T-cell (primary cell): ENCODE data around the gene GPR132. TPM values are rescaled to one million over a fixed set of nuclear protein-coding genes. Genes with fewer than 3 reads are reported as not detected.
"Not testable (repeated sequence)": the region's sequence is repeated elsewhere in the genome, so short reads cannot be mapped to it uniquely, and the experiment has no call there.

Experiments used
- ATAC-seq, 4 experiments: fragments of 200-7000 bp in 3 of 4; fragments of 150-1000 bp in 1 of 4; cut with Tn5 transposase; replicated peaks in 1 of 4; 1 replicate in 3 of 4; 2 replicates in 1 of 4; pipeline ENCODE4 v1.10.0; 2021; ENCODE audit warnings: moderate library complexity in 3 of 4, mild to moderate bottlenecking in 2 of 4, moderate number of reproducible peaks in 1 of 4
- CTCF ChIA-PET, 2 donors: fragments of 300-600 bp; sonication (Branson Sonifier 250); formaldehyde crosslinking; loops; one replicate each; lab custom pipeline; 2022; ENCODE audit warnings: antibody characterized with exemption in 2 of 2; lab: Charles Lee
- POLR2A ChIA-PET, 2 donors: fragments of 300-600 bp; sonication (Branson Sonifier 250); formaldehyde crosslinking; loops; one replicate each; lab custom pipeline; 2022; ENCODE audit warnings: antibody characterized with exemption in 2 of 2; lab: Charles Lee
- DNase-seq, 35 experiments: peaks; one replicate each; pipeline versions ENCODE4 v3.0.0 to v3.0.0-alpha.2; 2013 to 2023
- H3K27ac ChIP-seq: one replicate; pipeline ENCODE4 v1.5.1; 2013; ENCODE audit warnings: low read length
- H3K27me3 ChIP-seq, 2 experiments: replicated peaks in 1 of 2; 1 replicate in 1 of 2; 2 replicates in 1 of 2; pipeline versions ENCODE4 v1.6.1 to v1.7.0; 2013; ENCODE audit warnings: low read length in 1 of 2, mixed read lengths in 1 of 2; ENCODE audit not compliant: control insufficient read depth in 2 of 2, insufficient read depth in 2 of 2; ENCODE audit errors: extremely low read depth in 1 of 2
- H3K36me3 ChIP-seq, 2 donors: 1 replicate in 1 of 2; 2 replicates in 1 of 2; pipeline versions ENCODE4 v1.6.1 to v1.7.0; 2013; ENCODE audit warnings: low read length in 1 of 2; ENCODE audit not compliant: control insufficient read depth in 2 of 2, insufficient read depth in 1 of 2; ENCODE audit errors: extremely low read depth in 1 of 2
- H3K4me1 ChIP-seq, 2 experiments: 1 replicate in 1 of 2; 2 replicates in 1 of 2; pipeline versions ENCODE4 v1.6.1 to v1.7.0; 2013; ENCODE audit warnings: low read length in 2 of 2, mixed read lengths in 1 of 2; ENCODE audit not compliant: insufficient read depth in 2 of 2, control insufficient read depth in 1 of 2; ENCODE audit errors: extremely low read depth in 1 of 2
- H3K4me3 ChIP-seq, 2 donors: 1 replicate in 1 of 2; 2 replicates in 1 of 2; pipeline versions ENCODE4 v1.5.1 to v1.7.0; 2013; ENCODE audit warnings: mild to moderate bottlenecking in 2 of 2, low read length in 1 of 2, moderate library complexity in 1 of 2; ENCODE audit not compliant: control insufficient read depth in 1 of 2; ENCODE audit errors: extremely low read depth in 1 of 2
- H3K9me3 ChIP-seq: 2 replicates; pipeline ENCODE4 v1.7.0; 2013
- H3K27ac Mint-ChIP-seq, 2 donors: one replicate each; pipeline ENCODE4 v1.8.0; 2020 to 2021; ENCODE audit warnings: mild to moderate bottlenecking in 2 of 2, mixed read lengths in 2 of 2
- H3K27me3 Mint-ChIP-seq, 2 donors: one replicate each; pipeline ENCODE4 v1.8.0; 2021 to 2022; ENCODE audit warnings: mixed read lengths in 2 of 2
- H3K36me3 Mint-ChIP-seq: one replicate; pipeline ENCODE4 v1.8.0; 2021; ENCODE audit warnings: mixed read lengths
- H3K4me1 Mint-ChIP-seq, 3 donors: one replicate each; pipeline ENCODE4 v1.8.0; 2020 to 2022; ENCODE audit warnings: mixed read lengths in 3 of 3, mild to moderate bottlenecking in 1 of 3
- H3K4me3 Mint-ChIP-seq, 3 donors: one replicate each; pipeline ENCODE4 v1.8.0; 2020 to 2022; ENCODE audit warnings: mild to moderate bottlenecking in 3 of 3, mixed read lengths in 3 of 3, moderate library complexity in 3 of 3
- H3K9me3 Mint-ChIP-seq, 3 donors: one replicate each; pipeline ENCODE4 v1.8.0; 2020 to 2022; ENCODE audit warnings: mixed read lengths in 3 of 3
- WGBS: methylation state at CpG from one replicate; pipeline ENCODE4 v1.1.5; 2013; ENCODE audit warnings: missing lambda C conversion rate; ENCODE audit not compliant: insufficient coverage; 5-methylcytosine and 5-hydroxymethylcytosine counted together
- total RNA-seq, 35 experiments: library from RNA in 6 of 35; stranded (reverse) in 6 of 35; fragments of 120-200 nt in 1 of 35; gene quantifications; one replicate each; pipeline versions ENCODE4 v1.2.1 to v1.2.4 and lab custom pipeline; 2013 to 2026

Gene GPR132
- total RNA-seq, 5 donors from 2014 or later (not counting 1 experiment from before 2014, with no cell fraction given), result 47.0 to 58.0 (median 49.7) TPM

DNA sequence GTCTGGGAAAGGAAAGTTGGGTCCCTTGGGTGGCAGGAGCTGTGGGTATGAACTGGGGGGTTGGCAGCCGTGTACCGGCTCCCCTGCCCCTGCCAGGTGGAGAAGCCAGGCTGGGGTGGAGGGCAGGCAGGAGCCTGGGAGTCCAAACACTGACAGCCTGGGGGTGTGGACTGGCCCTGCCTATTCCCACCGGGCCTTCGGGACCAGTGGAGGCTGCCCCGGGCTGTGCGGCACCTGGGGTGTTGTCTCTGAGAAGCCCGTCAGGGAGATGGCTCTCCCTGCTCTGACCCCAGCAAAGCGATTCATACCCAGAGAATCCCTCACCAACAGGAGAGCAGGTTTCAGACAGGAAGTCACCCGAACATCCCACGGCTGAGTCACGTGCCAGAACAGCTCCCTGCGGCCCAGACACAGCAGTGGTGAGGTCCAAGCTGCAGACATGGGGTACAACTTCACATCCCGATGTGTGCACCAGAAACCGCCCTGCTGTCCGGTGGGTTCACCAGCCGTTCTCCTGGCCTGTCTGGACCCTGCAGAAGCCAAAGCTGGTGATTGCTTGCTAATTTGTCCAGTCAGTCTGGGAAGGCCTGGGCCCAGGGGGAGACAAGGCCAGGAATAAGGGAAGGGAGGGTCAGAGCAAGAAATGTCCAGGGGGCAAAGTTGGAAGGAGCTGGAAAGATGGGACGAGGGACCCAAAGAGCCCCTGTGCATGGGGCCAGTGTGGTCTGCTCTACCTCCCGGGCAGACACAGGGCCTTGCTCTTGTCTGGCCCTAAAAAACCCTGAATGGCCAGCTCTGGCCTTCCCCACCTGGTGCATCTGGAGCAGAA, 2.1 kb upstream of the GPR132 start:
- H3K36me3 Mint-ChIP-seq, result no peaks in the 10 kb centered on the region
- no peaks in the 10 kb centered on the region for H3K27me3 Mint-ChIP-seq
- POLR2A ChIA-PET, result no interaction called here

DNA sequence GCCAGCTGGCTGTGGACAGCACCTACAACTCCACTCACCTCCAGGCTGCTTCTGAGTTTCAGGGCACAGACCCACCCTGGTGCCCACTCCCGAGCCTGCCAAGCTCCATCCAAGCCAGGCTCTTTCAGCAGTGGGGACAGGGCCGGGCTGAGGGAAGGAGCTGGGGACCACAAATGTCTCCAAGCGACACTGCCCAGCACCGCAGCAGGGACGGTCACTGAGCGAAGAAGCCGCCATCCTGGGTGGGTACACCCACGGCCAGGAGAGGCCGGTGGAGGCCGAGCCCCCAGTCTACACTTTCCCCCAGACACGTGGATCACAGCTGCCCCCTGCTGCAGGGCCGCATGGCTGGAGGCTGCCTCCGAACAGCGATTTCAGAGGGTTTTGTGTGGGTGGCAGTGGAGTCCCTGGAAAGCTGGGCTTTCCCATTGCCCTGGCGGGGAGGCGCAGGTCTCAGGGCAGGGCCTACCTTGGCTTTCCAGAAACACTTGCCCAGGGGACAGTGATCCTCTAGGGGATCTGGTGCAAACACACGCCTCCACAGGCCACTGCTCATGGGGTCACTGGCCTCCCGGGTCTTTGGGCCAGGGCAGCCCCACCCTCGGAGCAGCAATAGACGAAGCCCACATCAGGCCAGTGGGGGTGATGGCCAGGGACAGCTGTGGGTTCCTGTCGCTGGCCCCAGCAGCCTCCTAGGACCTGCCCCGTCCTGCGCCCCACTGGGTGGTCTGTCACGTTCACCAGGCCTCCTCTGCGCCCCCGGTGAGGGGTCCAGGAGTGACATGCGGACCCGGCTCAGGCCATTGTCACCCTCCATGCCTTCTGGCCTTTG, 1.2 kb upstream of the GPR132 start:
- CTCF ChIA-PET, result interaction anchor here (0.6 to 1.4 kb wide), 3 partner anchors 19 to 112 kb away, joined by 4 to 6 read pairs (median 5); no protein-coding TSS in a partner anchor
- DNase-seq, result peak in 1 of 35 experiments; percentile 41
- Mint-ChIP-seq H3K36me3 (peaks cover 5% of the 10 kb centered on the region), H3K27ac (peak overlapping the region; percentile 97 to 98), H3K4me1 (peaks cover 74 to 82% (median 82%) of the 10 kb centered on the region in 3 donors), H3K4me3 (peak overlapping the region; percentile 80 to 85 (median 82)), H3K27me3 (no peaks in the 10 kb centered on the region), H3K9me3 (no peaks in the 10 kb centered on the region)
- ATAC-seq, result no peak
- POLR2A ChIA-PET, result interaction anchor here (0.6 to 1.3 kb wide), 5 partner anchors 9 to 223 kb away, joined by 3 to 5 read pairs (median 3); partner anchors contain the start of gene CDCA4 (in 1 of the 2)
- Histone ChIP-seq H3K9me3 (no peaks in the 10 kb centered on the region), H3K27ac (peak overlapping the region; percentile 96), H3K4me3 (peak overlapping the region; percentile 87 to 90), H3K36me3 (no peaks in the 10 kb centered on the region), H3K27me3 (peaks cover 0 to 2% of the 10 kb centered on the region in 2 experiments), H3K4me1 (peaks cover 41 to 98% of the 10 kb centered on the region in 2 experiments)
- WGBS, result 78% methylated on average over 16 of the region's 28 CpGs

More for the DNA sequence above, 2.1 kb upstream of the GPR132 start:
- H3K4me1 ChIP-seq, result peaks cover 34 to 89% of the 10 kb centered on the region in 2 experiments
- H3K27me3 ChIP-seq, result peaks cover 0 to 4% of the 10 kb centered on the region in 2 experiments
- ATAC-seq (peak in 3 of 4 experiments; percentile 21 to 28 (median 24)), DNase-seq (peak in 10 of 35 experiments; percentile 33 to 76 (median 50))
- CTCF ChIA-PET, result interaction anchor here in 1 of 2 donors (0.6 kb wide), 1 partner anchor 111 kb away, joined by 4 read pairs; no protein-coding TSS in a partner anchor
- no peak overlapping the region for H3K4me3 ChIP-seq
- 29% methylated on average over 18 of the region's 18 CpGs for WGBS
- Mint-ChIP-seq H3K9me3 (no peaks in the 10 kb centered on the region), H3K4me3 (peak overlapping the region; percentile 47 to 82 (median 62)), H3K27ac (peak overlapping the region; percentile 97 to 98), H3K4me1 (peaks cover 68 to 81% (median 78%) of the 10 kb centered on the region in 3 donors)
- peak overlapping the region; percentile 96 for H3K27ac ChIP-seq
- H3K9me3 ChIP-seq, result no peaks in the 10 kb centered on the region
- no peaks in the 10 kb centered on the region for H3K36me3 ChIP-seq

- ATAC-seq, result no peak
- Mint-ChIP-seq H3K27ac (peak overlapping the region; percentile 97 to 98), H3K4me1 (peaks cover 76 to 80% (median 80%) of the 10 kb centered on the region in 3 donors), H3K4me3 (peak overlapping the region; percentile 80 to 85 (median 82)), H3K36me3 (peaks cover 5% of the 10 kb centered on the region), H3K27me3 (no peaks in the 10 kb centered on the region), H3K9me3 (no peaks in the 10 kb centered on the region)
- 22% methylated on average over 12 of the region's 12 CpGs for WGBS
- H3K36me3 ChIP-seq, result no peaks in the 10 kb centered on the region
- POLR2A ChIA-PET, result interaction anchor here (0.7 to 1.3 kb wide), 11 partner anchors 9 to 422 kb away, joined by 3 to 5 read pairs (median 4); partner anchors contain the start of genes BRF1 (in 1 of the 2), BTBD6 (in 1 of the 2), CDCA4 (in 1 of the 2) and CRIP1 (in 1 of the 2)
- no peaks in the 10 kb centered on the region for H3K9me3 ChIP-seq
- peak in 5 of 35 experiments; percentile 25 to 57 (median 34) for DNase-seq
- CTCF ChIA-PET, result interaction anchor here in 1 of 2 donors (0.6 to 1.4 kb wide), 9 partner anchors 8 to 417 kb away, joined by 3 to 11 read pairs (median 4); partner anchors contain the start of genes BRF1, CDCA4 and CLBA1
- H3K27ac ChIP-seq, result peak overlapping the region; percentile 96
- H3K4me1 ChIP-seq, result peaks cover 48 to 99% of the 10 kb centered on the region in 2 experiments
- no peaks in the 10 kb centered on the region for H3K27me3 ChIP-seq
- peak overlapping the region; percentile 87 to 90 for H3K4me3 ChIP-seq
These were observed 498 bp downstream of the GPR132 start for GRCh38 chr14:105064721-105065143.

DNA sequence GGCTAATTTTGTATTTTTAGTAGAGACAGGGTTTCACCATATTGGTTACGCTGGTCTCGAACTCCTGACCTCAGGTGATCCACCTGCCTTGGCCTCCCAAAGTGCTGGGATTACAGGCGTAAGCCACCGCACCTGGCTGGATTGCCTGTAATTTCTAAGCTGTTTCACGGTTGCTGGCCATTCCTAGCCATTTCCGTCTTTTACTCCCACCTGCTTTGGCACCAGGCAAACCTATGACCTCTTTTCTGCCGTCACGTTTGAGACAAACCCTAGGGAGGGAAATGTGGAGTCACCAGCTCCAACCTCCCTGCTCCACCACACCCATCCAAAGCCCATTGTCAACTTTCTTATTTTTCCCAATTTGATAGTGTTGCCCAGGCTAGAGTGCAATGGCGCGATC, 1.2 kb downstream of the GPR132 start:
- Histone ChIP-seq H3K9me3 (no peaks in the 10 kb centered on the region), H3K27ac (peak overlapping the region; percentile 96), H3K36me3 (no peaks in the 10 kb centered on the region), H3K4me1 (peaks cover 54 to 99% of the 10 kb centered on the region in 2 experiments), H3K27me3 (no peaks in the 10 kb centered on the region), H3K4me3 (peak overlapping the region; percentile 87 to 90)
- peak overlapping the region; percentile 80 to 85 (median 82) for H3K4me3 Mint-ChIP-seq
- WGBS, result 67% methylated on average over 4 of the region's 10 CpGs
- CTCF ChIA-PET, result interaction anchor here in 1 of 2 donors (1.0 kb wide), 1 partner anchor 237 kb away, joined by 3 read pairs; the partner anchor contains the start of gene BRF1
- H3K9me3 Mint-ChIP-seq, result no peaks in the 10 kb centered on the region
- H3K4me1 Mint-ChIP-seq, result peaks cover 77 to 83% (median 82%) of the 10 kb centered on the region in 3 donors
- POLR2A ChIA-PET, result interaction anchor here in 1 of 2 donors (0.7 kb wide), 1 partner anchor 9 kb away, joined by 3 read pairs; no protein-coding TSS in a partner anchor
- H3K27me3 Mint-ChIP-seq, result no peaks in the 10 kb centered on the region
- ATAC-seq (no peak), DNase-seq (no peak)
- peaks cover 5% of the 10 kb centered on the region for H3K36me3 Mint-ChIP-seq
- peak overlapping the region; percentile 97 to 98 for H3K27ac Mint-ChIP-seq

GRCh38 chr14:105063506-105063905, 1.7 kb downstream of the GPR132 start:
- H3K36me3 ChIP-seq, H3K36me3 Mint-ChIP-seq, ATAC-seq, DNase-seq, H3K9me3 Mint-ChIP-seq, H3K27me3 ChIP-seq, H3K27me3 Mint-ChIP-seq, POLR2A ChIA-PET, H3K9me3 ChIP-seq: not testable (repeated sequence)
- Mint-ChIP-seq H3K4me1 (peaks cover 73 to 83% (median 81%) of the 10 kb centered on the region in 3 donors), H3K4me3 (peak overlapping the region; percentile 80 to 85 (median 82)), H3K27ac (peak overlapping the region; percentile 97 to 98)
- Histone ChIP-seq H3K27ac (peak overlapping the region; percentile 96), H3K4me1 (peaks cover 57 to 99% of the 10 kb centered on the region in 2 experiments), H3K4me3 (peak overlapping the region; percentile 87 to 90)
- 58% methylated on average over 5 of the region's 10 CpGs for WGBS
- CTCF ChIA-PET, result interaction anchor here in 1 of 2 donors (0.7 kb wide), 1 partner anchor 130 kb away, joined by 5 read pairs; no protein-coding TSS in a partner anchor
